Ascending aorta (tissue), 2 donors: ENCODE data around the gene JDP2. TPM values are rescaled to one million over a fixed set of nuclear protein-coding genes. Genes with fewer than 3 reads are reported as not detected.
A peak's percentile ranks its signal among the peaks of the same experiment; 100 is the strongest.

ENCODE experiments used
- DNase-seq, 2 donors: peaks; one replicate each; pipeline ENCODE4 v3.0.0-alpha.2; 2019; ENCODE audit warnings: low spot score in 2 of 2
- H3K27ac ChIP-seq, 2 donors: fragments of 200-600 bp; sonication (generic); one replicate each; pipeline ENCODE4 v1.5.1; 2016 to 2017; ENCODE audit warnings: mild to moderate bottlenecking in 1 of 2
- H3K27me3 ChIP-seq: fragments of 200-600 bp; sonication (generic); one replicate; pipeline ENCODE4 v1.5.1; 2017
- H3K36me3 ChIP-seq, 2 donors: fragments of 200-600 bp; sonication (generic); one replicate each; pipeline ENCODE4 v1.5.1; 2016
- H3K4me1 ChIP-seq, 2 donors: fragments of 200-600 bp; sonication (generic); one replicate each; pipeline ENCODE4 v1.5.1; 2016 to 2017; ENCODE audit warnings: mild to moderate bottlenecking in 1 of 2
- H3K4me3 ChIP-seq, 2 donors: fragments of 200-600 bp; sonication (generic); one replicate each; pipeline ENCODE4 v1.5.1; 2016 to 2017; ENCODE audit warnings: mild to moderate bottlenecking in 1 of 2
- H3K9me3 ChIP-seq, 2 donors: fragments of 200-600 bp; sonication (generic); one replicate each; pipeline ENCODE4 v1.5.1; 2016
- intact Hi-C: fragments of 100-400 bp; cut with DNase I; formaldehyde crosslinking; loops from one replicate; pipeline ENCODE4 v1.15.1; 2023
- total RNA-seq: library from RNA; depleted of rRNA; stranded (reverse); fragments of >200 nt; gene quantifications from one replicate; pipeline ENCODE4 v1.1.0, GENCODE V29; 2016
- TF ChIP-seq, protein P1 (sequence below), 3 experiments: fragments of 200-600 bp in 2 of 3; fragments of 450-650 bp in 1 of 3; sonication (generic) in 2 of 3; IDR thresholded peaks; one replicate each; pipeline ENCODE4 v1.5.1; 2016 to 2019; ENCODE audit warnings: antibody characterized with exemption in 3 of 3, mild to moderate bottlenecking in 1 of 3, moderate library complexity in 1 of 3

JDP2 gene
- total RNA-seq, 1 donor from 2014 or later, result 213 TPM

GRCh38 chr14:75437201-75438143 is 9.7 kb downstream of the JDP2 start:
- Histone ChIP-seq H3K27me3 (no peaks in the 10 kb centered on the region), H3K27ac (peak overlapping the region in 1 of 2 donors; percentile 34), H3K36me3 (peaks cover 6 to 37% of the 10 kb centered on the region in 2 donors), H3K9me3 (no peaks in the 10 kb centered on the region), H3K4me3 (no peak overlapping the region), H3K4me1 (peaks cover 6 to 23% of the 10 kb centered on the region in 2 donors)
- intact Hi-C loops, result no loop called here
- no peak for DNase-seq
- TF ChIP-seq, protein P1, sequence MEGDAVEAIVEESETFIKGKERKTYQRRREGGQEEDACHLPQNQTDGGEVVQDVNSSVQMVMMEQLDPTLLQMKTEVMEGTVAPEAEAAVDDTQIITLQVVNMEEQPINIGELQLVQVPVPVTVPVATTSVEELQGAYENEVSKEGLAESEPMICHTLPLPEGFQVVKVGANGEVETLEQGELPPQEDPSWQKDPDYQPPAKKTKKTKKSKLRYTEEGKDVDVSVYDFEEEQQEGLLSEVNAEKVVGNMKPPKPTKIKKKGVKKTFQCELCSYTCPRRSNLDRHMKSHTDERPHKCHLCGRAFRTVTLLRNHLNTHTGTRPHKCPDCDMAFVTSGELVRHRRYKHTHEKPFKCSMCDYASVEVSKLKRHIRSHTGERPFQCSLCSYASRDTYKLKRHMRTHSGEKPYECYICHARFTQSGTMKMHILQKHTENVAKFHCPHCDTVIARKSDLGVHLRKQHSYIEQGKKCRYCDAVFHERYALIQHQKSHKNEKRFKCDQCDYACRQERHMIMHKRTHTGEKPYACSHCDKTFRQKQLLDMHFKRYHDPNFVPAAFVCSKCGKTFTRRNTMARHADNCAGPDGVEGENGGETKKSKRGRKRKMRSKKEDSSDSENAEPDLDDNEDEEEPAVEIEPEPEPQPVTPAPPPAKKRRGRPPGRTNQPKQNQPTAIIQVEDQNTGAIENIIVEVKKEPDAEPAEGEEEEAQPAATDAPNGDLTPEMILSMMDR (IDR thresholded peaks at IDR 0.05), result no peak

GRCh38 chr14:75438486-75439080 is 10.8 kb downstream of the JDP2 start:
- no peak overlapping the region for H3K4me3 ChIP-seq
- H3K36me3 ChIP-seq, result peaks cover 6 to 32% of the 10 kb centered on the region in 2 donors
- peak overlapping the region in 1 of 2 donors; percentile 34 for H3K27ac ChIP-seq
- TF ChIP-seq, protein P1 (IDR thresholded peaks at IDR 0.05), result no peak
- H3K27me3 ChIP-seq, result no peaks in the 10 kb centered on the region
- no peak for DNase-seq
- H3K9me3 ChIP-seq, result no peaks in the 10 kb centered on the region
- intact Hi-C loops, result no loop called here
- peaks cover 6 to 23% of the 10 kb centered on the region in 2 donors for H3K4me1 ChIP-seq

GRCh38 chr14:75439989-75440388 is 12.2 kb downstream of the JDP2 start:
- TF ChIP-seq, protein P1 (IDR thresholded peaks at IDR 0.05), result no peak
- intact Hi-C loops, result no loop called here
- no peak overlapping the region for H3K27ac ChIP-seq
- no peak for DNase-seq
- H3K27me3 ChIP-seq, result no peaks in the 10 kb centered on the region
- H3K36me3 ChIP-seq, result peaks cover 7 to 27% of the 10 kb centered on the region in 2 donors
- H3K4me1 ChIP-seq, result peaks cover 6 to 23% of the 10 kb centered on the region in 2 donors
- H3K9me3 ChIP-seq, result no peaks in the 10 kb centered on the region
- H3K4me3 ChIP-seq, result no peak overlapping the region

DNA sequence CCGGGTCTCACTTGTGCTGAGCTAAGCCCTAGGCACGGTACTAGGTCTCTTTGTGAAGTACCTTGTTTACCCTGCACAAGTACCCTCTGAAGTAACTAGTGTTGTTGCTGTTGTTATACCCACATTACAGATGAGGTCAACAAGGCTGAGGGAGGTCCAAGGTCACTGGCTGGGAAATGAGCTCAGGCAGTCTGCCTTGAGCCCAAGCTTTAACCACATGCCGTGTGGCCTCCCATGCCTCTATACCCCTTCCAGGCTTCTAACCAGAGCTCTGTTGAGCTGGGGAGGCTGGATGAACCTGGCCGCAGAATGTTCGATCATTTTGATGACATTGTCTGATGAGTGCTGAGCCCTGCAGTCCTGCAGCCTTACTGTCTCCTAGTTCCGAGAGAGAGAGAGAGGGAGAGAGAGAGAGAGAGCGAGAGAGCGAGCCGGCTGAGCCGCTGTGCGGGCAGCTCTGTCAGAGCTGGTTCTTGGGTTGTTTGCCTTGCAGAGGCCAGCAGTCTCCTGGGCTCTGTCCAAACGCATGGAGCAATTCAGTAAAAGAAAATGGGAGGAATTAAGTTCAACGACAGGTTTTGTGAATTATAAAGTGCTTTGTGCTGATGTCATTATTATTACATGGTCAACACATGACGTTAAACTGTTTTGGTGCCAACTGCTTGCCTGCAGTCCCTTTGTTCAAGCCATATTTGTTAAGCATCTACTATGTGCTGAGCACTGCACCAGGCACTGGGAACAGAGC is 13.1 kb downstream of the JDP2 start:
- peak overlapping the region; percentile 68 to 69 for H3K27ac ChIP-seq
- TF ChIP-seq, protein P1 (IDR thresholded peaks at IDR 0.05), result no peak
- peak in 1 of 2 donors; percentile 86 for DNase-seq
- H3K4me1 ChIP-seq, result peaks cover 6 to 23% of the 10 kb centered on the region in 2 donors
- H3K9me3 ChIP-seq, result no peaks in the 10 kb centered on the region
- intact Hi-C loops, result no loop called here
- no peaks in the 10 kb centered on the region for H3K27me3 ChIP-seq
- H3K36me3 ChIP-seq, result peaks cover 6 to 20% of the 10 kb centered on the region in 2 donors
- H3K4me3 ChIP-seq, result no peak overlapping the region

GRCh38 chr14:75441728-75442127 is 13.9 kb downstream of the JDP2 start:
- H3K27me3 ChIP-seq, result no peaks in the 10 kb centered on the region
- no peak overlapping the region for H3K4me3 ChIP-seq
- peaks cover 6 to 23% of the 10 kb centered on the region in 2 donors for H3K4me1 ChIP-seq
- TF ChIP-seq, protein P1 (IDR thresholded peaks at IDR 0.05), result no peak
- H3K9me3 ChIP-seq, result no peaks in the 10 kb centered on the region
- DNase-seq, result no peak
- H3K36me3 ChIP-seq, result peaks cover 6 to 15% of the 10 kb centered on the region in 2 donors
- peak overlapping the region; percentile 68 to 69 for H3K27ac ChIP-seq
- intact Hi-C loops, result no loop called here
